Fibroblast of lung (primary cell): ENCODE data around the gene RCOR3.

ENCODE experiments used
- EZH2 ChIP-seq: IDR thresholded peaks from 2 replicates; pipeline ENCODE4 v1.5.1; 2012; ENCODE audit warnings: low read length, control low read depth, mild to moderate bottlenecking; ENCODE audit errors: missing control alignments
- TF ChIP-seq, protein P1 (sequence below), 2 donors: IDR thresholded peaks in 1 of 2; conservative IDR thresholded peaks in 1 of 2; 1 replicate in 1 of 2; 2 replicates in 1 of 2; pipeline ENCODE4 v1.5.1; 2011 to 2012; ENCODE audit warnings: low read length in 2 of 2, control low read depth in 1 of 2, inconsistent platforms in 1 of 2, low read depth in 1 of 2, mild to moderate bottlenecking in 1 of 2

DNA sequence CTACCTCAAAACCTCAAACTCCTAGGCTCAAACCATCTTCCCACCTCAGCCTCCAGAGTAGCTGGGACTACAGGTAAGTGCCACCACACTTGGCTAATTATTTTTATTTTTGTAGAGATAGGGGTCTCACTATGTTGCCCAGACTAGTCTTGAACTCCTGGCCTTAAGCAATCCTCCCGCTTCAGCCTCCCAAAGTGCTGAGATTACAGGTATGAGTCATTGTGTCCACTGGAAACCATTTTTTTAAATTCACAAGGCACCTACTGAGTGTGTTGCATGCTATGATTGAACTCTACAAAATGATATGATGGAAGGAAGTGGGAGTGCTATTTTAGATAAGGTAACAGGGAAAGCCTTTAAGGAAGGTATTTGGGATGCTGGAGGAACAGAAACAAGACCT lies 41.8 kb upstream of the RCOR3 start:
- TF ChIP-seq, protein P1, sequence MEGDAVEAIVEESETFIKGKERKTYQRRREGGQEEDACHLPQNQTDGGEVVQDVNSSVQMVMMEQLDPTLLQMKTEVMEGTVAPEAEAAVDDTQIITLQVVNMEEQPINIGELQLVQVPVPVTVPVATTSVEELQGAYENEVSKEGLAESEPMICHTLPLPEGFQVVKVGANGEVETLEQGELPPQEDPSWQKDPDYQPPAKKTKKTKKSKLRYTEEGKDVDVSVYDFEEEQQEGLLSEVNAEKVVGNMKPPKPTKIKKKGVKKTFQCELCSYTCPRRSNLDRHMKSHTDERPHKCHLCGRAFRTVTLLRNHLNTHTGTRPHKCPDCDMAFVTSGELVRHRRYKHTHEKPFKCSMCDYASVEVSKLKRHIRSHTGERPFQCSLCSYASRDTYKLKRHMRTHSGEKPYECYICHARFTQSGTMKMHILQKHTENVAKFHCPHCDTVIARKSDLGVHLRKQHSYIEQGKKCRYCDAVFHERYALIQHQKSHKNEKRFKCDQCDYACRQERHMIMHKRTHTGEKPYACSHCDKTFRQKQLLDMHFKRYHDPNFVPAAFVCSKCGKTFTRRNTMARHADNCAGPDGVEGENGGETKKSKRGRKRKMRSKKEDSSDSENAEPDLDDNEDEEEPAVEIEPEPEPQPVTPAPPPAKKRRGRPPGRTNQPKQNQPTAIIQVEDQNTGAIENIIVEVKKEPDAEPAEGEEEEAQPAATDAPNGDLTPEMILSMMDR (conservative IDR thresholded peaks at IDR 0.05 in 1 of 2, IDR thresholded peaks at IDR 0.05 in 1 of 2; ENCODE audit: low read depth in 1 of 2, low read length in 2 of 2): no peak
- no peak for TF ChIP-seq EZH2
